T-helper 2 cell (primary cell): Measurements from ENCODE around the gene SLC22A2.
"Not testable (repeated sequence)": the region's sequence is repeated elsewhere in the genome, so short reads cannot be mapped to it uniquely, and the experiment has no call there.

Source experiments
- DNase-seq, 5 experiments: peaks; one replicate each; pipeline versions ENCODE4 v3.0.0 to v3.0.0-alpha.2; 2012 to 2022

Gene SLC22A2

DNA sequence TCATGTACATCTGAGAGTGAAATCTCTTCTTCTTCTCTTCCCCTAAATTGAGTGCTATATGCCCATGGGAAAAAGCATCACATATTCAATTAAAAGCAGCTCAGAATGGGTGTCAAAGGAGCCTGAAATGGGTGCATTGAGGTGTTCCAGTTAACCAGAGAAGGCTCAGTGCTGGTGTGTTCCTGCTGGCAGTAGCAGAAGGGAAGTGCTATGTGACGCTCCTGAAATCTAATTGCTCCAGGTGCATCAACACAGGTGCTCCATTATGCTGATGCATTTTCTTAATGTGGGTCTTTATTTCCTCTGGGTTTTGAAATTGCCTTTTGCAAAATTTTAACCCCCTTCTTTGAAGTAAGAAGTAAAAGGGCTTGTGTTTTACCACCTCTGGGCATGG lies 17.9 kb downstream of the SLC22A2 start:
- no peak for DNase-seq

DNA sequence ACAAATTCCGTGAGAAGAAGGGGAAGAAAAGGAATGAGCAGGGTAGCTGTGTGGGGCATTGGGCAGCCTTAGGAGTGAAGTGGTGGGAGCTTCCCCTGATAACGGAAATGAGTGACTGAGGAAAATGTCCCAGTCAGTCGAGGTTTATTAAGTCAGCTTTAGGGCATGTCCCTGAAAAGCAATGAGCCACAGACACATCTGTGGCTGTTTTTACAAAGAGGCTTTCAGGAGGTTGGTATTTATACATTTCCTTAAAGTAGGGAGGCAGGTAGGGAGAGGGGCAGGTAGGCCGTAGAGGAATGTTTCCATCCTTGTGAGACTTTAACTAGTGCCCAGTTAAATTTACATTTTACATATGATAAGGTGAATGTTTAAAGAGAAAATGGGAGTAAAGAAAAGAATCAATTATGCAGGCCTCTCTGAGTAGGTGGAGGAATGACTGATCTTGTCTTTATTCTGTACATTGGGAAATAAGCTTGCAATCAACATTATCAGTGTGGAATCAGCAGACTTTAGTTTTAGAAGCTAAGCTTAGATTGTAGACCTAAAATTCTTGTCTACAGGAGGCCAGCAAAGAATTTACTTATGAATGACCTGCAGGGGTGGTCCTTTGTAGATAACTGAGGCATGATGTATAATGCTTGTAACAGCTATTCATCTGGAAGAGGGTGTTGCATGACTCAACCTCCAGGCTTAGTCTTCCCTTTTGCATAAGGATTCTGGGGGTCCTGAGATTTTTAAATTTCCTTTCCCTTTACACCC lies 18.5 kb downstream of the SLC22A2 start:
- no peak for DNase-seq

DNA sequence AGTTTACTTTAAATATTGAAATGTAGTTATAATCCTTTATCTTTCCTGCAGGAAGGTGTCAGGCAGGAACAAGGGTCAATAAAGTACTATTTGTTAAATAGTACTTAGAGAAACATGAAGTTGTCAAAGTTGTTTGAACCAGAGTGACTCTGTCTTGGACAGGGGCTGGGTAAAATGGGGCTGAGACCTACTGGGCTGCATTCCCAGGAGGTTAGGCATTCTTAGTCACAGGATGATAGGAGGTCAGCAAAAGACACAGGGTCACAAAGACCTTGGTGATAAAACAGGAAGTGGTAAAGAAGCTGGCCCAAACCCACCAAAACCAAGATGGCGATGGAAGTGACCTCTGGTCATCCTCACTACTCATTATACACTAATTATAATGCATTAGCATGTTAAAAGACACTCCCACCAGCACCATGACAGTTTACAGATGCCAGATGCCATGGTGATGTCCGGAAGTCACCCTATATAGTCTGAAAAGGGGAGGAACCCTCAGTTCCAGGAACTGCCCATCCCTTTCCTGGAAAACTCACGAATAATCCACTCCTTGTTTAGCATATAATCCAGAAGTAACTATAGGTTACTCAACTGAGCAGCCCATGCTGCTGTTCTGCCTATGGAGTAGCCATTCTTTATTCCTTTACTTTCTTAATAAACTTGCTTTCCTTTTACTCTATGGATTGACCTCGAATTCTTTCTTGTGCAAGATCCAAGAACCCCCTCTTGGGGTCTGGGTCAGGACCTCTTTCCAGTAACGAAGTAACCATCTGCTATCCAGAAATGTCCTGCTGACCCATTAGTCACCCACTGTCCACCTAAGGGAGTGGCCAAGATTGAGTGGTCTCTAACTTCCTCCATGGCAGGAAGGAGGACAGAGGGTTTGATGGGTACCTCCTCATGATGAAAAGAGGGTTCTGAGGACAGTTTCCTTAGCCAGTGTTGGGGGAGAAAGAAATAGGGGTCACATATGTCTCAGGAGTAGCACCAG lies 19.6 kb downstream of the SLC22A2 start:
- DNase-seq: no peak

DNA sequence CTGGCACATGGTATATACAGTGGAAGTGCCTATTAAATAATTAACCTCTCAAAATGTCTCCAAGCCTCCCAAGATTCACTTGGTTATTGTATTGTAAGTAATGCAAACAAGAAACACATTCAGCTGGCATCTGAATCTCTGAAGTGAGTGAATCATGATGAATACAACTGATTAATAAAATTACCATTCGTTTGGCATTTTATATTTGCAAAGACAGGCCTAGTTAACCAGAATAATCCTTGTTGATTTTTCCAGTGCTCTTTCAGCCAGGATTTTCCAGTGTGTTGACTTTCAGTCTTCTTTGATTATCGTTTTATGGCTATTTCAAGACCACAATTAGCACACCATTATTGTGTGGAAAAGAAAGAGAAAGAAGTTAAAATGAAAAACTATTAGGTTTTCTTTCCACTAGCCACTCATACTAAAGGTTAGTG lies 20.3 kb downstream of the SLC22A2 start:
- DNase-seq: no peak

DNA sequence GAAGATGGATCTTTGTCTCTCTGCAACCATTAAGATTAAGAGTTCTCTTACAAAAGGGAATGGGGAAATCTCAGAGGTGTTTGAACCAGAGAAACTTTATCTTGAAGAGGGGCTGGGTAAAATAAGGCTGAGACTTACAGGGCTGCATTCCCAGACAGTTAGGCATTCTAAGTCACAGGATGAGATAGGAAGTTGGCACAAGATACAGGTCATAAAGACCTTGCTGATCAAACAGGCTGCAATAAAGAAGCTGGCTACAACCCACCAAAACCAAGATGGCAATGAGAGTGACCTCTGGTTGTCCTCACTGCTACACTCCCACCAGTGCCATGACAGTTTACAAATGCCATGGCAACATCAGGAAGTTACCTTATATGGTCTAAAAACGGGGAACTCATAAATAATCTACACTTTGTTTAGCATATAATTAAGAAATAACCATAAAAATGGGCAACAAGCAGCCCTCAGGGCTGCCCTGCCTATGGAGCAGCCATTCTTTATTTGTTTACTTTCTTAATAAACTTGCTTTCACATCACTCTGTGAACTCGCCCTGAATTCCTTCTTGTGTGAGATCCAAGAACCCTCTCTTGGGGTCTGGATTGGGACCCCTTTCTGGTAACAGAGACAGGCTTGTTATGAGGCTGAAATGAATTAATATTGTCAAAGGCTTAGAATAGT lies 20.9 kb downstream of the SLC22A2 start:
- not testable (repeated sequence) for DNase-seq

DNA sequence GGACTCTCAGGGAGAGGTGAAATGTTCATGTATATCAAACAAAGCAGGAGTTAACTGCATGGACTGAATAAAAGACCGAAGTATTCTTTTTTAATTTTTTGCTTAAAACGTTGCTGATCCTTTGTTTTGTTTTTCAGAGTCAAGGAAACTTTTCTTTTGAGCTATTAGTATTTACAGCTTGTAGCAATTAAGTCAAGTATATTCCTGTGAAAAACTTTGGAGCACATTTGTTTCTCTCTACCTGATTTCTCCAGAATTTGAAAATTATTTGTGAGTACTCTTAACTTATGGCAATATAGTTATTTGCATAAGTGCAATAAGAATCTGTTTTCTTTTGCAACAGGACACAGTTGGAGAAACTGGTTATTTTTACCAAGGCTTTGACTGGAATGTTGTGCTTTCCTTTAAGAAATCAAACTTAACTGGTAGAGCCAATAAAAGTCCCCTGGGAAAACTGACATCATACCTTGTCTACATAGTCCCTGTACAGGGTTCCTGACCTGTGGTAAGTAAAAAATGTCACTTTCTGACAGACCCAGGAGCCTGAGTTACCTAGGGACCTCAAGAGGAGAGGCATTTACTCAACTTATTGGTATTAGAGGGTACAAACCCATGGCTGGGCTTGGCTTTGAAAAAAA lies 22.3 kb downstream of the SLC22A2 start:
- not testable (repeated sequence) for DNase-seq

DNA sequence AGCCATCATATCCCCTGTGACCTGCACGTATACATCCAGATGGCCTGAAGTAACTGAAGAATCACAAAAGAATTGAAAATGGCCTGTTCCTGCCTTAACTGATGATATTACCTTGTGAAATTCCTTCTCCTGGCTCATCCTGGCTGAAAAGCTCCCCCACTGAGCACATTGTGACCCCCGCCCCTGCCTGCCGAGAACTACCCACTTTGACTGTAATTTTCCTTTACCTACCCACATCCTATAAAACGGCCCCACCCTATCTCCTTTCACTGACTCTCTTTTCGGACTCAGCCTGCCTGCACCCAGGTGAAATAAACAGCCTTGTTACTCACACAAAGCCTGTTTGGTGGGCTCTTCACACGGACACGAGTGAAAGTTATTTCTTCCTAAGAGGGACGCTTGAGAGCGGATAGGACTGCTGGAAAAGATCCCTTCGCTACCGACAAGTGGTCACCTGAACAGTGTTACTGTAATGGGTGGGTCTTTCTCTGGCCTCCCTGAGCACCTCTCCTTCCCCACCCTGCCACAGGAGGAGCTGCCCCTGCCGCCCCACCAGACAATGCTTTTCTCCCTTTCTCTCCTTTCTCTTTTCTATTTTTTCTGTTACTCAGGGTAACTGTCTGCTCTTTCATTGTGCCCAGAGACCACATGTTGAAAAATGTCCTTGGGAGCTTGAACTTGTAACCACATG lies 24.5 kb downstream of the SLC22A2 start:
- not testable (repeated sequence) for DNase-seq

DNA sequence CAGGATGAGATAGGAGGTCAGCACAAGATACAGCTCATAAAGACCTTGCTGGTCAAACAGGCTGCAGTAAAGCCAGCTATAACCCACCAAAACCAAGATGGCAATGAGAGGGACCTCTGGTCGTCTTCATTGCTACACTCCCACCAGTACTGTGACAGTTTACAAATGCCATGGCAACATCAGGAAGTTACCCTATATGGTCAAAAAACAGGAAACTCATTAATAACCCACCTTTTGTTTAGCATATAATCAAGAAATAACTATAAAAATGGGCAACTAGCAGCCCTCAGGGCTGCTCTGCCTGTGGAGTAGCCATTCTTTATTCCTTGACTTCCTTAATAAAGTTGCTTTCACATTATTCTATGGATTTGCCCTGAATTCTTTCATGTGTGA lies 30.9 kb downstream of the SLC22A2 start:
- DNase-seq: no peak

DNA sequence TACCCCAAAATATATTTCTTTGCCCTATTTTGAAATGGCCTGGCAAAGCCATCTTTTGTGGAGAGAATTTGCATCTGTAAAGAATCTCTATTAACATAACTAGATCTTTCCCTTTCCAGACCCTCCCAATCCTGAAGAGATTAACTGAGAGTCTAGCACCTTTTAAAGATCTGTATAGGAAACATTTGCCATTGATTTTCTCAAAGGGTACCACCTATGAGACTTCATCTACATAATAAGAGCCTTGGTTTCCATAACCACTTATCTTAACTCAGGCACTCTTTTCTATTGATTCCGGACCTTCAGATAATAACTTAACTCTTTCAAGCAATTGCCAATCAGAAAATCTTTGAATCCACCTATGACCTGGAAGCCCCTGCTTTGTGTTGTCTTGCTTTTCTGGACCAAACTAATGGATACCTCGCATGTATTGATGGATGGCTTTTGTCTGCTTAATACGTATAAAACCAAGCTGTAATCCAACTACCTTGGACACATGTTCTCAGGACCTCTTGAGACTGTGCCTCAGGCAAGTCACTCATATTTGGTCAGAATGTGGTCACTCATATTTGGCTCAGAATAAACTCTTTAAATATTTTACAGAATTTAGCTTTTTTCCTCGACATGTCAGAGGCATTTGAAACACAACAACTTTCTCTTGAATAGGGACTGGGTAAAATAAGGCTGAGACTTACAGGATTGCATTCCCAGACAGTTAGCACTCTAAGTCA lies 31.4 kb downstream of the SLC22A2 start:
- no peak for DNase-seq

DNA sequence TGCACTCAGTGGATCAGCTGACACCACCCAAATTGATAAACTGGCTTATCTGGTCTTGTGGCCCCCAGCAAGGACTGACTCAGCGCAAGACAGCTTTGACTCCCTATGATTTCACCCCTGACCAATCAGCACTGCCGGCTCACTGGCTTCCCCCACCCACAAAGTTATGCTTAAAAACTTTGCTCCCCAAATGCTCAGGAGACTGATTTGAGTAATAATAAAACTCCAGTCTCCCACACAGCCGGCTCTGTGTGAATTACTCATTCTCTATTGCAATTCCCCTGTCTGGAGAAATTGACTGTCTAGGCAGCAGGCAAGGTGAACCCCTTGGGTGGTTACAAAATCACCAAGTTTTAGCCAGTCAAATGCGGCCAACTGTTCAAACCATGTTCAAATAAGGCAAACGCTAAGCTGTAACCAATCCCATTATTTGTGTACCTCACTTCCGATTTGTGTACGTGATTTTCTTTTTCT lies 32.5 kb downstream of the SLC22A2 start:
- DNase-seq: peak in 1 of 5 experiments; percentile 36

DNA sequence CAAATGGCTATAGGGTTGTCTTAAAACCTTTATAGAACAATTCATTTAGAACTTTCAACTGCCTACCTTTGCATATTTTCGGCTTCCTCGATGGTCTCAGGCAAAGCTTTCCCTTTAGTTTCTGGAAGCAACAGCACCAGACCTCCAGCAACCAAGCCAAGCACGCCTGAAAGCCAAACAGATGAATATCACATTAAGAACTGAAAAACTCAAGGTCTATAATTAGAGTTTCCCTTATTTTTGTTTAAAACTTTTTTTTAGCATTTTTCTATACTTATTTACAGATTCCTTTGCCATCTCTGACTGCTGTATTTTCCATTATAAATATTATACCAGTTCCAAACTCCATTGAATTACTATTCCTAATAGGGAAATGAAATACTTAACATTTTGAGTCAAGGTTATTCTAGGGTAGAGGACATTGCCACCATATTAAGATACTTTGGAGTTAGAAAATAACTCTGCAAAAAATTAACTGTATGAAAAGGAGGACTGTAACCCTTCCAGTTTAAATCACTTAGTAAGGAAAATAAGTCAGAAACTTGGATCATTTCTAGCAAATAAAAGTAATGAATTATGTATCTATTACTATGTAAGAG lies 33.9 kb downstream of the SLC22A2 start:
- no peak for DNase-seq

DNA sequence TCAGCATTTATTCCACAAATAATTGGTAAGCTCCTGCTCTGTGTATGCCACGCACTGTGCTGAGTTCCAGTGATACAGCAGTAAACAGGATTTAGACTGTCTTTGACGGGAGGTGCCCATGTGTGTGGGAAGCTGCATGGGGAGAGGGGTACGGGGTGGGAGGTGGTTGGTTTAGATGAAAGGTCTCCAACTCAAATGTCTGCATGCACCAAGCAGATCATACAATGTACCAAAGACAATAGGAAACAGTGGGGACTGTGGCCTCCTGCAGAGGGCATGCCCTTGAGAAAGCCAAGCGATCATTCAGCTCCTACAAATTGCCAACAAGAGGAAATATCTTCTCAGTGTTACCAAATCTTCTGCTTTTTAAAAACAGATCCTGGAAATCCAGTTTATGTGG lies 36.1 kb downstream of the SLC22A2 start:
- DNase-seq: no peak

DNA sequence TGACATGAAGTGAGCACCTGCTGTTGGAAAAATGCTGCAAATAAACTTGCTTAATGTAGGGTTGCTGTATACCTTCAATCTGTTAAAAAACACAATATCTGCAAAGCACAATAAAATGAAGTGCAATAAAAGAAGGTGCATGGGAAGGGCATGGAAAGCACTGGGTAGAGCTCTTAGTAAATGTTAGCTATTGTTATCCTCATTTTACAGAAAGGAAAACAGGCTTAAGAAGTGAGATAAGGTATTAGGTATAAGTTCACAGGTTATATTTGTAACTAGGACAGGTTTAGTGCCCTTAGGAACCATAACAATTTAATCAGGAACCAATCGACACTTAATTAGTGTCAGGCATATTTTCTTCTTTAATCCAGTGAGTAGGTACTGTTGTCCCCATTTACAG lies 36.7 kb downstream of the SLC22A2 start:
- DNase-seq: no peak

DNA sequence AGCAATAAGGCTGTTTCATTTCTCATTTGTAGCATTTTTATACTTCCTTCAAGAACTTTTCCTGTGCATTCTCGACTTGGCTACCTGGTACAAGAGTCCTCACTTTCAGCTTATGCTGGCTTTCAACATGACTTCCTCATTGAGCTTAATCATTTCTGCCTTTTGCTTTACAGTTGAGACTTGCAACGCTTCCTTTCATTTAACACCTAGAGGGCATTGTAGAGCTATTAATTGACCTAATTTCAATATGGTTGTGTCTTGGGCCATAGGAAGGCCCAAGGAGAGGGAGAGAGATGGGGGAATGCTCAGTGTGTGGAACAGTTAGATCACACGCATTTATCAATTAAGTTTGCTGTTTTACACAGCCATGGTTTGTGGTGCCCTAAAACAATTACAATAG lies 37.2 kb downstream of the SLC22A2 start:
- DNase-seq: no peak

DNA sequence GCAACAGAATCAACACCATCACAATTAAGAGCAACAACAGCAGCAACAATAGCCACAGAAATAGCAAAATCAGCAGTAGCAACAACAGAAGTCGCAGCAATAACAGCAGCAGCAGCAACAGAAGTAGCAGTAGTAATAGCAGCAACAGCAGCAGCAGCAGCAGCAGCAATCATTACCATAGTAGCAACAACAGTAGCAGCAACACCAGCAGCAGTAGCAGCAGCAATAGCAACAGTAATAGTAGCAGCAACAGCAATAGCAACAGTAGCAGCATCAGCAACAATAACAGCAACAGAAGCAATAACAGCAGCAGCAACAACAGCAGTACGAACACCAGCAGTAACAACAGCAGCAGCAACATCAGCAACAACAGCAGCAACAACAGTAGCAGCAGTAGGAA lies 39.8 kb downstream of the SLC22A2 start:
- no peak for DNase-seq

DNA sequence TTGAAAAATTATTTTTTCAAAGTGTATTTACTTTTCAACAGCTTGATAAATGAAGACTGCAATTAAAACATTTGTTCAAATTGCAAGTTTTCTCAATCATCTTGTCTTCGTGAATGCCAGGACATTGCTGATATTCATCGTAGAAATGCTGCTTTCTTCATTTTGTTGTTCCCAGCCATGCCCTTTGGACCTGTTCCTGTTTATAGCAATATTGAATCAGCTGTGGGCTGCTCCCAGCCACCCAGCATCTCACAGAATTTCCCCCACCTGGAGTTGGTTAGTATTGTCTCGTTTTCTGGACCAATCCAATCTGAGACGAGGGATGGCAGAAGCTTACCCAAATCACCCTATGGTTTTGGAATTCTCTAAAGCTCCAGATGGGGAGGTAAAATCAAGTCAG lies 40.8 kb downstream of the SLC22A2 start:
- no peak for DNase-seq

DNA sequence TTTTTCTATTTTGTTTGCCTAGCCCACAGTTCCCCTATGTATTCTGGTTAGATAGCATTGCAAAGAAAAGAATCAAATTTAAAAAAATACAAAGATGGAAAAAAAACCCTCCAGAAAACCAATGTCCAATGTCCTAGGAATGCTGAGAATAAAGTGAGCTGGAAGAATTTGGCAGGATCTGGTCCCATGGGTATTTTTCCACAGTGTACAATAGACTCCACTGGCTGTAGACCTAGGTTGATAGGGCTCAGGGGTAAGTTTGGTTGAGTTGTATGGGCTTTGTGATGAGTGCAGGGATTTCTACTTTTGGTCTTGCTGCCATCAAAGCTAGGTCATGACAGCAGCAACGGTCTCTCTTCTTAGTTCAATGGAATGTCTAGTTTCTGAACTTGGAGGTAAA lies 41.5 kb downstream of the SLC22A2 start:
- no peak for DNase-seq

DNA sequence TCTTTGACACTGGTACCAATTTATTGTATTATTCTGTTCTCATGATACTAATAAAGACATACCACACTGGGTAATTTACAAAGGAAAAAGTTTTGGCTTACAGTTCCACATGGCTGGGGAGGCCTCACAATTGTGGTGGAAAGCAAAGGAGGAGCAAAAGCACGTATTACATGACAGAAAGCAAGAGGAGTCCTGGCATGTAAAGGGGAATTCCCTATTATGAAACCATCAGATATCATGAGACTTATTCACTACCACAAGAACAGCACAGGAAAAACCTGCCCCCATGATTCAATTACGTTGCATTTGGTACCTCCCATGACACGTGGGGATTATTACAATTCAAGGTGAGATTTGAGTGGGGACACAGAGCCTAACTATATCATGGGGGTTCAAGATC lies 43.4 kb downstream of the SLC22A2 start:
- DNase-seq: no peak

DNA sequence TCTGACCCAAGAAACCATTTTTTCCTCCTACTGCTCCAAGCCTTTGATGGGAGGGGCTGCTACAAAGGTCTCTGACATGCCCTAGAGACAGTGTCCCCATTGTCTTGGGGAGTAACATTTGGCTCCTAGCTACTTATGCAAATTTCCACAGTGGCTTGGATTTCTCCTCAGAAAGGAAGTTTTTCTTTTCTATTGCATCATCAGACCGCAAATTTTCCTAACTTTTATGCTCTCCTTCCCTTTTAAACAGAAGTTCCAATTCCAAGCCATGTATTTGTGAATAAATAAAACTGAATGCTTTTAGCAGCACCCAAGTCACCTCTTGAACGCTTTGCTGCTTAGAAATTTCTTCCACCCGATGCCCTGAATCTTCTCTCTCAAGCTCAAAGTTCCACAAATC lies 51.0 kb downstream of the SLC22A2 start:
- DNase-seq: no peak

DNA sequence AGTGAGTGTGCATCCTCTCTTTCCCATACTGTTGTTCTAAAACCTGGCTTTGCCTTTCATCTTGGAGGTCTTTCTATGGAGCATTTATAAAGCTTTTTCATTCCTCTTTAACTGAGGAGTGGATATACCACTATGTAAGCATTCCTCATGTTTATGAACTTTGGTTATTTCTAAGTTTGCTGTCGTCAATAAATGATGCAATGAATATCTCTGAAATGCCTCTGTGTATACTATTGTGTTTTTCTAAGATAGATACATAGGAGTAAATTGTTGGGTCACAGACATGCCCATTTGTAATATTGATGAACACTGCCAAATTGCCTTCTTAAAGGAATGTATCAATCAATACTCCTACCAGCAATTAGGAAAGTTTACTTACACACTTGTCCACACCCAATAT lies 53.9 kb downstream of the SLC22A2 start:
- no peak for DNase-seq

DNA sequence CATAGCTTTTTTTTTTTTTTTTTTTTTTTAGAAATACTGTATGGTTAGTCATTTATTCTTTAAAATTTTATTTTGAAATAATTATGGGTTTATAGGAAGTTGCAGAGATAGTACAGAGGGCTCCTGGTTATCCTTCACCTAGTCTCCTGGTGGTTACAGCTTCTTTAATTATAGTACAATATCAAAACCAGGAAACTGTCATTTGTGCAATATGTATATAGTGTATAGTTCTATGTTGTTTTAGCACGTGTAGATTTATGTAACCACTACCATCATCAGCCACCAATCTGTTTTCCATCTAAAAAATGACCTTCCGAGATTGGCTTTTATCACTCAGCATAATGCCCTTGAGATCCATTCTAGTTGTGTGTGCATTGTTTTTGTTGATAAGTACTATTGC lies 54.7 kb downstream of the SLC22A2 start:
- DNase-seq: no peak
